GM19025 (cell line): ENCODE results near the gene FGFR2.

Source experiments
- ATAC-seq: cut with Tn5 transposase; IDR thresholded peaks from one replicate; pipeline ENCODE4 v1.9.1; 2021; ENCODE audit warnings: mild to moderate bottlenecking, low read depth, moderate library complexity; ENCODE audit not compliant: unreplicated experiment

FGFR2 gene

DNA sequence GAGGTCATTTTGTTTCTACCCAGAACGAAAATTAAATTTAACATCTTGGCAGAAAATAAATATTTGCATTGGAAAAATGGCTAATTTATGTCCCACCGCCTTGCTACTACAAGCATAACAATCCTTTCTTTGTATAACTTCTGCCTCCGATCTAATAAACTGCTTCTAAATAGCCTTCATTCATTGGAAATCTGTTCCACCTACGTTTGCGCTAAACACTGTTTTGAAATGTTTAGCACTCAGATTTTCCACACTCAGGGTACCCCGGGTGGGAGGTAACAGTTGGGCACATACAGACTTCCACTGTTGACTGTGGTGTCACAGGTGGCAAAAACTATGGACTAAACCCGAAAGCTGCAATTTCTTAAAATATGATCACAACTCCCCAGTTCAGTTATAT is 96.4 kb downstream of the FGFR2 start:
- ATAC-seq = no peak

DNA sequence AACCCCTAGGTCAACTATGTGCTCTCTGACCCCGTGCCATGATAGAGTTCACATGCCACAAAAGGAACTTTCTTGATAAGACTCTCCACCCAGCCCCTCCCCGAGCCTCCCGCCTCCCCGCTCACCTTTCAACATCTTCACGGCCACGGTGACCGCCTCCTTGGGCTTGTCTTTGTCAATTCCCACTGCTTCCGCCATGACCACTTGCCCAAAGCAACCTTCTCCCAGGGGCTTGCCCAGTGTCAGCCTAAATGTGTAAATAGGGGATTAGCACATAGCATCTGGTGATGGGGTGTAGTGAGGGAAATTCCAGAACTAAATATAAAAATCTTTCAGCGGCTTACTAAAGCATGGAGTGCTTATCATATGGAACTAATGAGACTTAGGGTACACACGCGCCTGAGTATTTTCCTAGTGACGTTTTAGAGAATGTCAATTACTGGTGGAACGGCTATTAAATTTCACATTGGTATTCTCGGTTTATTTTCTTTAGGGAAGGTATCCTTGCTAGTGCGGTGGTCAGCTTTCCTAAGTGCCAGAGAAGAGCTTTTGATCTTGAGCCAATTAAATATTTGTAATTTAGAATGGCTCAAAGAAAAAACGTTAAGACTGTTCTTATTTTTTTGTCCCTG is 97.4 kb downstream of the FGFR2 start:
- ATAC-seq = no peak

DNA sequence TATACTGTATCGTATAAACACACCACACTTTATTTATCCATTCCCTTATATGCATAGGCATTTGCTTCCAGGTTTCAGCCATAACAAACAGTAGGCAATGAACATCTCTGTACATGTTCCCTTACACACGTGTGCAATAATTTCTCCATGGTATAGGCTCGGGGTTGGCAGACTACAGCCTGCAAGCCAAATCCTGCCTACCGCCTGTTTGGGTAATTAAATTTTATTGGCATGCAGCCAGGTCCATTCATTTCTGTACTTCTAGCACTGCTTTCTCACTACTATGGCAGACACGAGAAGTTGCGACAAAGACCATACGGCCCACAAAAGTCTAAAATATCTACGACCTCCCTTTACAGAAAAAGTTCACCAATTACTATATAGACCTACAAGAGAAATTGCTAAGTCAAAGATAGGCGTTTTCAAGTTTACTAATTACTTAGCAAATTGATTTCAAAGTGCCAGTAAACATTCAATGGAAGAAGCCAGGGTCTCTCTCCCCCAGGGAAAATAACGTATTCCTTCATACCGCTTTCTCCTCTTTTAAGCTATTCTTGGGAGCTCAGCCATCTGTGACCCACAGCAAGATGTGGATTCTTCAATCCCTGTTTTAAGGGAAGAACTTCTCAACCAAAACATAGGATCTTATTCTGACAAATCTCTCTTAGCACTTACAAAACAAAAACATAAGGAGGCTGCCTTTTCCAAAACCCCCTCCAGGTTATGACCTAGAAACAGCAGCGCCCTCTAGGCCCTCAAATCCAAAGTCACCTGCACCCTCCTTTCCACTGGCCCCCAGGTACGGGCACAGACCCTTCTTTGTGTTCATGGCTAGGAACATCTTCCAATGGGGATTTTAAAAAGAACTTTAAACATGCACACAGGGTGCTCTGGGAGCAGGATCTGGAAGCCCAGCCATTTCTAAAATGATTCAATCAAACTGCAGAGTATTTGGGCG is 100.5 kb downstream of the FGFR2 start:
- ATAC-seq = no peak

DNA sequence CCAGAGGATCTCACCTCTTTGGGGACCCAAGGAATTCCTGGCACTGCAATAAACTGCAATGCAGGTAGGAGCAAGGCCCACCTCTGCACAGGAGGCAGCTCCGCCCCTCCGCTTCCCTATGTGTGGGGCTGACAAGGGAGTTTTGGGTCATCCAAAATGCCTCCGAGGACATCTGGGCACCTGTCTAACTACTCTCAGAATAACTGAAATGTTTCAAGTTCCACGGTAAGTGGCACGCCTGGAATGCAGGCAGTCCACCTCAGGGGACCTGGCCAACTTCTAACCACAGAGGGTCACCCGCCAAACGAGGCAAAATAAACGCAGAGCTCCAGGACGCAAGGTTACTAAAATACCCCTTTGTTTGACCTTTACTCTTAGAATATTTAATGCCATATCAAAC is 102.5 kb downstream of the FGFR2 start:
- no peak for ATAC-seq

DNA sequence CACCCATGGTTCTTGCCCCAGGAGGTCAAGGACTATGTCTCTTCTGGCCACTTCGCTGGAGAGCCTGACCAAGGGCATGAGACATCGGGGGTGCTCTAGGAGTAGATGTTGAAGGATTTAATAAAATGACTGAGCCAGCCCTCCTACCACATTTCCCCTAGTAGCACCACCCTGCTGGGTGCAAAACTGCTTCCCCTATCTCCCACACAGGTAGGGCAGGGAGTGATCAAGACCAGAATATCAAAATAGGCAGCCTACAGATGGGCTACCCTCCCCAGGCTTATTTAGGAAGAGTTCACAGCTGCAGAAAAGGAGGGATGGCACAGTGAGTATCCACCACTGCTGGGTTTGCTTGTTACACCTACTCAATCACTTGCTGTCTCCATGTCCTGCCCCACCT is 103.9 kb downstream of the FGFR2 start:
- ATAC-seq = no peak

DNA sequence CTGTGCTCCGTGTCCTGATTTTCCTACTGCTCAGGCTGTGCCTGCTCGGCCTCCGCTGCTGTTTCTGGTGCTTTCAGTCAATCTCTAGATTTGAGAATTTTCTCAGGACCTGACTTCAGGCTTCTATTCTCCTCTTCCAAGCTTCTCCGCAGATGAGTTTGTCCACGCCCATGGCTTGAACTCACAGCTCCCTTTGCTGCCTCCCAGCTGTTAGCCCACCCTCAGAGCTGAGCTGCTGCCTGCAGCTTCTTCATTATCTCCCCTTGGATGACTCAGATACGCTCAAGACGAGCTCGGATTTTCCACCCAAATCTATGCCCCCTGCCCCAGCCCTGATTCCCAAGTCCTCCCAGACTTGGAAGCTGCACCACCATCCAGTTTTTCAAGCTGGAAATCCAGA is 104.7 kb downstream of the FGFR2 start:
- no peak for ATAC-seq

DNA sequence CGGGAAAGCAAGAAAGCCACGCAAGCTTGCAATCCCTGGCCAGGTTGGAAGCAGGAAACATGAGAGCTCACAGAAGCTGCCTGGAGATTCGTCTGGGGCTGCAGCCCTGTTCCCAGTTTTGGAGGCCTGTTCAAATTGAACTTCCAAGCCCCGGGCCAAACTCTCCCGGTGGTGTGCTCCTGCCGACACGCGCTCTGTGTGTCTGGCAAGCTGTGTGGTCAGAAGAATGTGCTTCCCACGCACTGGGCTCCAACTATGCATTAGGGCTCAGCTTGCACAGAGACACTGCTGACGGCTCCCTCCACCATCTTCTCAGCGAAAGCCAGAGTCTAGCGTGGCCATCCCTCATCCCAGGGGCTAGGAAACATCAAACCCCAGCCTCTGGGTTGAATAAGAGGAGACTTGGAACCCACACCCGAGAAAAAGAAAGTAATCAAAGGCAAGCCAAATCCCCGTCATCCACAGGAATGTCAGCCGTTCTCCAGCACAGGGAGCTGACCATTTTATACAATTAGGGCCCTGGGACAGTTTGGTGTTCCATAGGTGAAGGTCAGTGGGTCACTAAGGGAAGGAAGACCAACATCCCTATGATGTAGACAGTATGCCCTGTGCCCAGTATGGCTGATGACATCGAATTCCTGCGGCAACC is 107.2 kb downstream of the FGFR2 start:
- no peak for ATAC-seq

DNA sequence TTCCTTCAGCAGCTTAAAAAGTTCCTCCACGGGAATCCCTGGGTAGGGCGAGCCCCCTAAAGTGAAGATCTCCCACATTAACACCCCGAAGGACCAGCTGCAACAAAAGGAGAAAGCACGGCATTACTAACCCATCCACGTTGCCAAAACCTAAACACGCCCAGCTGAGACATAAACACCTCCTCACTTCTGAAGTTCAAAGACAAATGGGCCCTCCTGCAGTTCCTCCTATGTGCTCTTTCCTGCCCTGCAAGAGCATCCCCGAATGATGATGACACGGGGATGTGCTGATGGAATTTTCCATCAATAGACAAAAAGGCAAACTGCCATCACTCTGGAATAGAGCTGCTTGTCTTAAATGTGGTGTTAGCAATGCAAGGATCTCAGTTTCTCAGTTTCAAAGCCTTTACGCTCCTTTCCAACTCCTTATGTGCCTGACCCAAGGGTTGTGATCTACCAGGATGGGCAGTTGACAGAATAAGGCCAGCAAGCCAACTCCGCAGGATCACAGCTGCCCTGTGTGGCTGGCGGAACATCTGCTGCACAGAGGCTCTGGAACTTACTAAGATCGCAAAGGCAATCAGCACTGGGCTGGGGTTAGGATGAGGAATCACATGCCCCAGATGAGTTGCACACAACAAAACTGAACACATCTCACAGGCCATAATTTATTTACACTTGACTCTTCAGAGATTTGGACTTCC is 112.7 kb downstream of the FGFR2 start:
- ATAC-seq = no peak

DNA sequence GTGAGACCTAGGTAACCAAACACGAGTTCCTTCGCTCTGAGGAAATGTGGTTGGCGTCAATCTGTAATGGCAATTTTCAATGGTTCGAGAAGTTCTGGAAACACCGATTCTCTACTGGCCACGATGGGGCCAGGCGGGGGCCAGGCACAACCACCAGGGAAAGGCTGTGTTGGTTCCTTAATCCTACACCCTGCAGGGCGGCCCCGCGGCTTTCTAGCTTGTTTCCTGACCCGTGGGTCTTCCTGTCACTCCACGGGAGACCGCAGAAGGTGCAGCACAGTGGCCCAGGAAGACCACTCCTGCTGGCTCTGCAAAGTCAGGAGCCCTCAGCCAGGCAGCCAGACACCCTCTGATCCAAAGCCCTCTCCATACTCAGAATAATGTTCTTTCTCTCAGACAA is 113.4 kb downstream of the FGFR2 start:
- ATAC-seq = no peak

DNA sequence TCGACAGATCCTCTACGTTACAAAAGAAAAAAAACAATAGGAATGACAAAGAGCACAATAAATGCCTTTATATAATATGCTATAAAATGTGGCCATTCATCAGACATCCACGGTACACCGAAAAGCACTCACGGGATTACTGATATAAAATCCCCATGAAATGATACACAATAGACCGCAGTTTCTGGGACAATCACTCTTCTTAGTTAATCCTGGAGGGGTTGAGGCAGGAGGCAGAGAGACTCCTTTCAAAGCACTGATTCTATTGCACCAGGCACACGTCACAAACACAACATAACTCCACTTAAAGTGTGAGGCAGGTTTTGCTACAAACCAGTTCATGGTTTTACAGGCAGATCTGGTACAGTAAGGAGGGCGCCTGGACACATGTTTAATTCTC is 113.8 kb downstream of the FGFR2 start:
- ATAC-seq = no peak

DNA sequence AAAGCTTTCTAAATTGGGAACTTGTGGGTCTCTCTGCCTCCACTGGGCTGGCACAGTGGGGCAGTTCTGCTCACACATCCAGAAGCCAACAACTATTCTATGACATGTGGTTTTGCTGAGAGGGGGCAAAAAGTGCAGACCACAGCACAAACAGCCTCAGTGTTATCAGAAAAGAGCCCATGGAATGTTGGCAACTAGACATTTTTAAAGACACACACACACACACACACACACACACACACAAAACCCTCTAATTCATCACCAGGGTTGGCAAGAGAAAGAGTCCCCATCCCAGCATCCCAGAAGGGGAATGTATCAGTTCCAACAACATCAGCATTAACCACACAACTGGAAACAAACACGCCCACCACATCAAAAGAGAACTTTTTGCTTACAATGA is 117.1 kb downstream of the FGFR2 start:
- ATAC-seq = no peak

DNA sequence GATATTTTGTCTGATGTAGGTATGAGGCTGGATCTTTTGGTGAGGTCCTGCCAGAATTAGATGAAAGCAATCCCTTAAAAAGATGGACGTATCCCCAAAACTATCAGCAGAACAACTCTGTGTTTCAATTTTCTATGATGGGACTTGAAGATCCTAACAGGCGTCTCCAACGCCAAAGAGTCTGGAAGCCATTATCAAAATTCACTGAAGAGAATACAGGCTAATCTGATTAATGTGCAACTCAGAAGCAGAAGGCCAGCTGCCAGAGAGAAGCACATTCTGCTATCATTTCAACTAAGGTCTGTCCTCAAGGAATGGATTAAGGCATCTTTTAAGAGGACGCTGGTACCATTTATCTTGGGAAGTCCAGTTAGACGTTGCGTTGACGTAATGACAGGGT is 119.7 kb downstream of the FGFR2 start:
- no peak for ATAC-seq

DNA sequence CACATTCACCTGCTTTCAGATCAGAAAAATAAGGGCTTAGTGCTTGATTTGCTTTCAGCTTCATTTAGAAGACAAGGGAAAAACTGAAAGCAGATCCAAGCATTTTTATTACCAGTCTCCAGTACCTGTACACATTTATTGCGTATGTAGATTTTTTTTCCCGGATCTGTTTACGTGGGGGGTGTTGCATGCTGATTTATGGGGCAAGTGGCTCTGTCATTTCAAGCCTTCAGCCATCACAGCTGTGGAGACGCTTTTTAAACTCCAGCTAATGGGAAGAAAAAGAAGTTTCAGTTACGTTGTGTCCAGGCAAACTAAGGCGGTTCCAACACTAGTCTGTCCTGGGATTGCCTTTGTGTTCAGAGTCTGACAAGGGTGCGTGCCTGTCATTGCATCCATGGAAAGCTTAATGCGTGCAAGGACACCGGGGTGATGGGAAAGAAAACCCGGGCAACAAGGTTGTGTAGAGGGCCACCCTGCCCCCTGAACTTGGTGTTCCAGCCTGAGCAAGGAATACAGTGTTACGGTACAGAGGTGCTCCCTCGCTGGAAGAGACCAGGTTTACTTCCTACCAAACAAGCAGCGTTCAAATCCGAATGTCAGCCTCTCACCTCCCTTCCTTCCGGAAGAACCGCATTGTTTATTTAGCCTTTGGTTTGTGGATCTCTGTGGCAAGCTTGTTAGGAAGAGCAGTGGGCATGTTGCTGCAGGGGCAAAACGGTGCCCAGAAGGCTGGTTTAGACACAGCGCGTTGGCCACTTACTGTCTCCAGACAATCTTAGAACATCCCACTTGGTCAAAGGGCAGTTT is 128.2 kb downstream of the FGFR2 start:
- ATAC-seq = no peak

DNA sequence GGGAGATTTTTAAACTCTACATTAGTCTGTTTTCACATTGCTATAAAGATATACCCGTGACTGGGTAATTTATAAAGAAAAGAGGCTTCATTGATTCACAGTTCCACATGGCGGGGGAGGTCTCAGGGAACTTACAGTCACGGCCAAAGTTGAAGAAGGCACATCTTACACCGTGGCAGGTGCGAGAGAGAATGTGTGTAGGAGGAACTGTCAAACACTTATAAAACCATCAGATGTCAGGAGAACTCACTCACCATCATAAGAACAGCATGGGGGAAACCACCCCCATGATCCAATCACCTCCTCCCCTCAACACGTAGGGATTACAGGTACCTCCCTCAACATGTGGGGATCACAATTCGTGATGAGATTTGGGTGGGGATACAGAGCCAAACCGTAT is 129.5 kb downstream of the FGFR2 start:
- ATAC-seq = no peak

DNA sequence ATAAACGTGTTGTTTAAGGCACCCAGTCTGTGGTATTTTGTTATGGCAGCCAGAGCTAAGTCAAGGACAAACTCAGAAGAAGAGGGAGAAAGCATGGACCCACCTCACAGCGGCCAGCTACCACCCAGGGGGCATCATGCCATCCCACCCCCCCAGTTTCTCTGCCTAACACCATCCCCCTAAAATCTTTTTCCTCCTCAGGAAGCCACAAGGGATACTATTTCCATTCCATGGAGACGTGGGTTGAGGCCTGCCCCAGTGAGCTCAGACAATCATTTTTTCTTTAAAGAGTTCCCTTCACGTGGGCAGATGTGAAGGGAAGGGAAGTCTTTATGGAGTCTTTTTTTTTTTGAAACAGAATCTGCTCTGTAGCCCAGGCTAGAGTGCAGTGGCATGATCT is 131.8 kb downstream of the FGFR2 start:
- ATAC-seq = no peak

DNA sequence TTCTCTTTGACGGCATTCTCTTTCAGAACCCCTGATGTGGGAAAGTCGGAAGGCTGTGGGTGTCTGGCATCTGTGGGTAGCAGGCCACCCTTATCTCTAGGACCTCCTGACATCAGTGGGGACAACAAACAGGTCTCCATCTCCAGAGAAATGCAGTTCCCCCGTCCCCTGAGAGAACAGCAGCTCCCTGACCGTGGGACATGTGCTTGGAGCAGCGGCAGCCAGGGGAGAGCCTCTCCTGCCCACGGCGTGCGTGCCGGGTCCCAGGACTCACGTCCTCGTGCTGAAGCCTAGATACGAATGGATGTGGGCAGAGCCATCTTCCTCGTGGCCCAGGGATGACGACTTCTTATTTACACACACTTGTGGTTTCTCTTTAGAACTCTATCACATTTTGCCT is 133.0 kb downstream of the FGFR2 start:
- ATAC-seq = no peak

DNA sequence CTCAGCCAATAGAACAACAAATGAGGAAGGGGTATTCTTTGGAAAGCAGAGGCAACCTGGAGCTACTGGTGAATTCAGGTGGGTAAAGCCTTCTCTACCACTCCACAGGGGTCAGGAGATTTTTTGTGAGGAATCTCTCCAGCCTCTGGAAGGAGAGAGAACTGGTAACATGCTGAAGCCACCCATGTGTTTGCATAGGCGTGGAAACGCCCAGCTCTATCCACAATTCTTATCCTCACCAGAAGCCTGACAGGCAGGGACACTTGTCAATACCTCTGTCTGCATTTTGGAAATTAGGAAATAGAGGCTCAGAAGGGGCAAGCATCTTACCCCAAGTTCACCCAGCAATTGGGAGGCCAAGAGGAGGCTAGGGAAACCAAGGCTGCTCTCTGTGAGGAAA is 133.7 kb downstream of the FGFR2 start:
- ATAC-seq = no peak

DNA sequence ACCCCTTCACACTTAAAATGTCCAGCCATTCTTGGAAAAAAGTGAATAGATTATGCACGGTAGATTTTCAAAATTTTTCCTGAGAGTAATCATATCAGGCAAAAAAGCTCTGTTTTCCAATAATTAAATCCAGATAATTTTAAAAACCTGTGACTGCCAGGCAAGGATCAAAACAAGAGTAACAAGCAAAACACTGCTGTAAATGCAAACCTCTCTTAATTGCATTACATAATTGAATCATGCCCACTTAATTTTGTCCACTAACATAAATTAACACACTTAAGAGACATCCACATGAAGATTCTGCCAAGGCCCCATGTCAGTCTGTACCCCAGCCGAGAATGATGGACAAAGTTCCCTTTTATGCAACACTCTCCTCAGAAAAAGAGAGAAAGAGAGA is 135.3 kb downstream of the FGFR2 start:
- ATAC-seq = no peak

DNA sequence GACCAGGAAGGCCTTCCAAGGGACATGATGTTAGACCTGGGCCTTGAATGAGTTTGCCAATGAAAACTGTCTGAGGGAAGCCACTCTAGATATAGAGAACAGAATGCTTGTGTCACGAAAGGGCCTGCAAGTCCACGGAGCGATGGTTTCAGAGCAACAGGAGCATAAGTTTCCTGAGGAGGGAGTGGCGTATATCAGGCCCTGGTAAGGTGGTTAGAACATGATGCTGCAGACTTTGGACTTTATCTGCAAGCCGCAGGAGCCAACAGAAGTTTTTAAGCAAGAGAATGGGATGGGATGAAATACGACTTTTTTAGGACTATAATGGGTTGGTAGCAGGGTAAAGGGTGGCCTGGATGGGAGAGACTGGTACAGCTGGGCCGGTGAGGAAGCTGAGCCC is 136.0 kb downstream of the FGFR2 start:
- ATAC-seq = no peak

DNA sequence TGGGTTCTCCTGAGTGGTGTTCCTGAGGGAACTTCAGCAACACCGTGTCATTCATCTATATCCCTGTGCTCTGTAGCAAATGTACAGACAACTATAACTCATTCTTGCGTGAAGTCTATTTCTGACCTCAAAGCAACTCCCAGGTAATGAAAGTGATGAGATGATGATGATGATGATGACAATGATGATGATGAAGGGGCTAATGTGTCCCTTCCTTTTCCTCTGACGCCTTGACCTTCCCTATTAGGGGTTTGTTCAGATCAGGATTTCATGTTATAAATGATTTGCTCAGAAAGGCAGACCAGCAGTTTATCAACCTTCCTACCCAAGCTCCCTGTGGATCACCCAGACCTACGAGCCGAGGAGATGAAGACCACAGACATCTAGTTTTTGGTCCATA is 136.9 kb downstream of the FGFR2 start:
- ATAC-seq = no peak
